IPS-18c (cell line): ENCODE results near the gene HES3.

Experiments used
- H3K4me3 ChIP-seq: 2 replicates; pipeline ENCODE4 v1.7.0; 2013; ENCODE audit warnings: low read depth, mild to moderate bottlenecking, low read length, moderate library complexity; ENCODE audit not compliant: insufficient read depth
- H3K9me3 ChIP-seq: one replicate; pipeline ENCODE4 v1.6.1; 2013; ENCODE audit warnings: mild to moderate bottlenecking, low read length, moderate library complexity; ENCODE audit not compliant: control insufficient read depth, insufficient read depth

The HES3 gene, protein sequence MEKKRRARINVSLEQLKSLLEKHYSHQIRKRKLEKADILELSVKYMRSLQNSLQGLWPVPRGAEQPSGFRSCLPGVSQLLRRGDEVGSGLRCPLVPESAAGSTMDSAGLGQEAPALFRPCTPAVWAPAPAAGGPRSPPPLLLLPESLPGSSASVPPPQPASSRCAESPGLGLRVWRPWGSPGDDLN

DNA sequence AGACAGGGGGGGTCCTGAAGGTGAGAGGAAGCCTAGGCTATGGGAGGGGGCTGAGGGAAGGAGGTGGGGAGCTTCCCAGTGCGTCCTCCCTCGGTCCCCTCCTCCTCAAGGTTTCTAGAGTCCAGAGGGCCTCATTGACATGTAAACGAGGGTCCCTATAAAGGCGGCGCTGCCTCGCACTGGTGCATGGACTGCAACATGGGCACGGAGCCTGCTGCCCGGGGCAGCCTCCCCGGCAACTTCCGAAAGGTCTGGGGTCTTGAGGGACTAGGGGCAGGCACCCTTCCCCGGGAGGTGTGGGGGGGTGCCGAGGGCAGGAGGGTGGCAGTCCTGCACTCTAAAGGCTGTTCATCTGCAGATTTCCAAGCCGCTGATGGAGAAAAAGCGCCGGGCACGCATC lies at the start of gene HES3:
Gene HES3 (plus strand): TSS at position 187 of the 400 bp plus-strand sequence. CDS start 187 bp downstream, at position 374.
- no peaks in the 10 kb centered on the region for H3K9me3 ChIP-seq
- H3K4me3 ChIP-seq = peak within 1 kb of the TSS; percentile 77

DNA sequence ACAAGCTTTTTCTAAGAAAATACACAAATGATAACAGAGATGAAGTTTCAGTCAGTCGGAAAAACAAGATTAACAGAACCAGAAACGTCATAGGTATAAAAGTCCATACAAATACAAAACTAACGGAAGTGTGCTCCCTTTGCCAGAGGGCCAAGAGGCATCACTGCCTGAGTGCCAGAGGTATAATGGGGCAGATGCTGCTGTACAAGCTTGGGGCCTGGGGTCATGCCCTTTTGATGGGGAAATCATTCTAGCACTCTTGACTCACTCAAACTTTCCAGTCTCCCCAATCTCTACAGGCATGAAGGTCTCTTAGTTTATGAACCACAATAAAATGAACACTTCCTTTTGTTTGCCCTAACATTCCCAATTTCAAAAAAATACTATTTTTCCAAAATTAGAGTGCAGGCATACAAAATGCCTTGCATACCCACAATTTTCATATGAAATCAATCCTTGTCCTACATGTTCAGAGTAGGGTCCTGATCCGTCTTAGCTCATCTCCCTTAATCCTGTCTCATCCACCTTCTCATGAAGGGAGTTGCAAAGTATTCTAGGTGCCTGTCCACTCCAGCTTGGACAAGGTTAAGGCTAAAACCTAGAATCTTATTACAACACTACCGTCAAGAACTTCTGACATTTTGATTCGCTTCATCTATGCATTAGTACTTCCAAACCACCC lies 46.1 kb upstream of the HES3 start:
- H3K9me3 ChIP-seq = no peaks in the 10 kb centered on the region
- peak overlapping the region; percentile 93 for H3K4me3 ChIP-seq

GRCh38 chr1:6198646-6199297 lies 45.2 kb upstream of the HES3 start:
- Histone ChIP-seq H3K4me3 (peak overlapping the region; percentile 93), H3K9me3 (no peaks in the 10 kb centered on the region)

DNA sequence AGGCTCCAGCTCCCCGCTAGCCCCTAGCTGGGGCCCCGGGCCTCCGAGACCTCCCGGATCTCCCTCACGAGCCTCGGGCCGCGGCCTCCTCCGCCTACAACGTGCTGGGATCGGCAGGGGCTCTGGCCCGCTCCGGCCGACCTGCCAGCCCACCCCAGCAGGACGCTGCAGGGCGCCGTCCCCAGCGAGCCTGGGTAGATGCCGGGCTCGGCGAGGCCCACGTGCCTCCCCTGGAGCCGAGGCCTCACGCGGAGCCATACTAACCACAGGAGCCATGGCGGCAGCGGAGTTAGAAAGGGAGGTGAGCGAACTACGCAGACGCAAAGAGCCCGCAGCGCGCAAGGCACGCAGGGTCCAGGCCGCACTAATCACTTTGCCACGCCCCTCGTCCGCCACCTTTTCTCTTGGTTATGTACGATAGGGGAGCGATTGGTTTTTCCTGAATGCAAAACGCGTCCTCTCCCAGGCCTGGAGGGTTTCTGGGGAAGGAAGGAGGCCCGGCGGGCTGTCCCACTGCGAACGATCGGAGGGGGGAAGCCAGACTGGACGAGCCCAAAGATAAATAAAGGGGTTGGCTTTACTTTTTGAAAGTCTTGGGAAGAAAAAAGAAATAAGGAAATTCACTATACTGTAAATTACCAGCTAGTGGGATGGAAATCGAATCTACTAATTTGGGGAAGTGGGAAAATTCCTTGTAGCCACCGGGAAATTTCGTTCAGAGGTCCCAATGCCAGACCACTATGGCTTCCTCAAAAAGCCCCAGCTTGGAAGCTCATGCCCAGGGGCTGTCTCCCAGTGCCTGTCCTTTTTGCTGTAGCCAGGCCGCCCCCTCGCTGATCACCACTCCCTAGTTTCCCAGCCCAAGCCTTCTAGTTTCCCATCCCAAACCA lies 44.4 kb upstream of the HES3 start, which contains the start of gene RPL22:
Gene RPL22 (minus strand): TSS at position 298 of the 890 bp plus-strand sequence. CDS start 22 bp downstream, at position 276.
- no peaks in the 10 kb centered on the region for H3K9me3 ChIP-seq
- peak within 1 kb of the TSS; percentile 93 for H3K4me3 ChIP-seq

DNA sequence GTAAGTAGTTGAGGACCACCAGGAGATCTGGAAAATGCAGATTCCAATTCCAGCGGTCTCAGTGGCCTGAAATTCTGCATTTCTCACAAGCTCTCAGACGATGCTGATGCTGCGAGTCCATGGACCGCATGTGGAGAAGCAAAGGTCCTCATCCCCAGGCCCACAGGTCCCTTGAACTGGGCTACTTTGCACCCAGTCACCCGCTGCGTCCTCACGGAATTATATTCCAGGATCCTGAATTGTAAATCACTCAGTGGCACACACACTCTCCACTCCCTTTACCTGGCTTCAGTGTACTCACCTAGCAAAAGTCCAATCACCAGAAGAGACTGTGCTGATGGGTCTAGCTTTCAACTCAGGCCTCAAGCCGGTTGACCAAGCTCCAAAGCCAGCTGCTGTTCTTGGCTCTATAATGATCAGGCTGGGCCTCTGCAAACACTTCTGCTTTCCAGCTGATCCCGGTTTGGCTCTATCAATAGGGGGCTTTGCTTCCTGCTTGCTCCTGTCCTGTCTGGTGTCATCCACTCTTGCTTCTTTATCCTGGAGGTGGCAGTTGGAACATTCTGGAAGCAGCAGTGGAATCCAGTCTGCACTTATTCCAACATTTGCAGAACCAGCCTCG lies 43.7 kb upstream of the HES3 start:
- H3K4me3 ChIP-seq = peak overlapping the region; percentile 93

GRCh38 chr1:6202256-6202655 lies 41.7 kb upstream of the HES3 start:
- Histone ChIP-seq H3K9me3 (no peaks in the 10 kb centered on the region), H3K4me3 (no peak overlapping the region)

More for the DNA sequence above, 43.7 kb upstream of the HES3 start:
- no peaks in the 10 kb centered on the region for H3K9me3 ChIP-seq

- Histone ChIP-seq H3K9me3 (no peaks in the 10 kb centered on the region), H3K4me3 (peak within 1 kb of the TSS; percentile 63)
Observed at GRCh38 chr1:6205849-6206519, 38.0 kb upstream of the HES3 start, which contains the start of gene RNF207. Gene RNF207 (plus strand): TSS chr1:6206119. CDS start chr1:6206536, 417 bp downstream.

DNA sequence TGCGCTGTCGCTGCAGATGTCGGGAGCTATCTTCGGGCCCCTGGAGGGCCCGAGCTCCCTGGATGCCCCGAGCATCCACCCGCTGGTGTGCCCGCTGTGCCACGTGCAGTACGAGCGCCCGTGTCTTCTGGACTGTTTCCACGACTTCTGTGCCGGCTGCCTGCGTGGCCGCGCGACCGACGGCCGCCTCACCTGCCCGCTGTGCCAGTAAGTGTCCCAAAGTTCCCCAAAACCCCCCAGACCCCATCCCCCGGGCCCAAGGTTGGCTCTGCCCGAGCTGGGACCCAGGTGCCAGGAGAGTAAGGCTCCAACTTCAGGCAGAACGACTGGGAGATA lies 37.5 kb upstream of the HES3 start:
- no peaks in the 10 kb centered on the region for H3K9me3 ChIP-seq
- peak overlapping the region; percentile 63; the same call in 1 of the 2 replicates for H3K4me3 ChIP-seq

- Histone ChIP-seq H3K9me3 (no peaks in the 10 kb centered on the region), H3K4me3 (peak overlapping the region; percentile 20)
Observed at GRCh38 chr1:6207075-6207885, 36.7 kb upstream of the HES3 start.

DNA sequence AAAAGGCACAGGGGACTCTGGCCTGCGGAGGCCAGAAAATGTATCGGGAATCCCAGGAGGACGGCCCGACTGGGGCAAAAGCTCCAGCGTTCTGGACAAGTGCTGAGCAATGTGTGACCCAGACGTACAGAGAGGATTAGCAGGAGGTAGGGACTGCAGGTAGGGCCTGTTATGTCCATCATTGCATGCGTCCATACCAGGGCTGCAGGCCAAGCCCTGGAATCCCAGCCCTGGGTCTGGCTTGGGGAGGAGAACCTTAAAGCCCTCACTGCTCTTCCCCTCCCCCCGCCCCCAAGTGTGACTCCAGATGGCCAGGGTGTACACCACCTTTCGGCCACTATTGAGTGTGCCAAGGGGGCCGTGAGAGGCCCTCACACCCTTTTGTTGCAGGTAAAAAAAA lies 36.1 kb upstream of the HES3 start:
- Histone ChIP-seq H3K9me3 (no peaks in the 10 kb centered on the region), H3K4me3 (no peak overlapping the region; the same call in 1 of the 2 replicates)

GRCh38 chr1:6208723-6209660 lies 35.0 kb upstream of the HES3 start:
- Histone ChIP-seq H3K9me3 (no peaks in the 10 kb centered on the region), H3K4me3 (peak overlapping the region; percentile 58)

- Histone ChIP-seq H3K4me3 (peak overlapping the region; percentile 58), H3K9me3 (no peaks in the 10 kb centered on the region)
Observed at GRCh38 chr1:6209661-6210580, 34.1 kb upstream of the HES3 start.

DNA sequence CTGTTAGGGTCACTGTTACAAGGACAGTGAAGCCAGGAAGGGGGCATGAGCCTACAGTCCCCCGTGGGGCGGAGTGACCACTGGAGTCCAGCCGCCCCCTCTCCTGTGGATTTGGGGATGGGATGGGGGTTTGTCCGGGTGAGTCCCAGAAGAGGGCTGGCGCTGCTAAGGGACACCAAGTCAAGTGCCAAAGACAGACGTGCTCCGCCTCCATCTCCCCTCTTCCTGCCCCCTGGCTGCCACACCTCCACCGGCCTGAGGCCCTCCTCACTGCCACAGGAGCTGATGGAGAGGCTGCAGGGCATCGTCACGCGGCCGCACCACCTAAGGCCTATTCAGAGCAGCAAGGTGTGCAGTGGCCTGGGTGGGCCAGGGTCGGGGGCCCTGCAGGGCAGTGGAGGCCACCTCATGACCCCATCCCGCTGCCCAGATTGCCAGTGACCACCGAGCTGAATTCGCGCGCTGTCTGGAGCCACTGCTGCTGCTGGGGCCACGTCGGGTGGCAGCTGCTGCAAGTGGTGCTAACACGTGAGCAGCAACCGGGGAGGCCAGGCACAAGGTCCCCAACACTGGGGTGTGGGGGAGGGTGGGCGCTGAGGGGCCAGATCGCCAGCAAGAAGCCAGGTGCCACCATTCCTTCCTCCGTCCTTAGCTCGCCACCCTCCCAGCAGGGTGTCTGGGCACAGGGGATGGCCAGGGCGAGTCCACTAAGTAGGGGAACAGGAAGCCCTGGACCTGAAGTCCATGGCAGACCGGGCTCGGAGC lies 33.2 kb upstream of the HES3 start:
- H3K9me3 ChIP-seq = no peaks in the 10 kb centered on the region

More for the DNA sequence above, 33.2 kb upstream of the HES3 start:
- H3K4me3 ChIP-seq = no peak overlapping the region; the same call in 1 of the 2 replicates
